PFSK-1 (cell line): ENCODE data around the gene KCNMA1.

Source experiments
- FOXP2 ChIP-seq: optimal IDR thresholded peaks from 2 replicates; pipeline ENCODE3; 2011; ENCODE audit warnings: borderline replicate concordance, control low read depth, inconsistent platforms; ENCODE audit not compliant: insufficient read depth; ENCODE audit errors: extremely low read length, extremely low read depth
- POLR2AphosphoS5 ChIP-seq: IDR thresholded peaks from 2 replicates; pipeline ENCODE4 v1.6.1; 2012; ENCODE audit warnings: low read depth, mild to moderate bottlenecking, control low read depth, low read length, moderate library complexity
- SIN3A ChIP-seq: IDR thresholded peaks from 2 replicates; pipeline ENCODE4 v1.6.1; 2012; ENCODE audit warnings: mild to moderate bottlenecking, low read length, moderate library complexity, borderline replicate concordance; ENCODE audit not compliant: insufficient read depth
- TF ChIP-seq, protein P1 (sequence below), 2 experiments: IDR thresholded peaks; 2 replicates each; pipeline versions ENCODE4 v1.6.1 to v1.8.0; 2011 to 2012; ENCODE audit warnings: low read depth in 2 of 2, low read length in 2 of 2, control low read depth in 1 of 2, inconsistent platforms in 1 of 2, mild to moderate bottlenecking in 1 of 2, moderate library complexity in 1 of 2; ENCODE audit not compliant: insufficient read depth in 1 of 2

DNA sequence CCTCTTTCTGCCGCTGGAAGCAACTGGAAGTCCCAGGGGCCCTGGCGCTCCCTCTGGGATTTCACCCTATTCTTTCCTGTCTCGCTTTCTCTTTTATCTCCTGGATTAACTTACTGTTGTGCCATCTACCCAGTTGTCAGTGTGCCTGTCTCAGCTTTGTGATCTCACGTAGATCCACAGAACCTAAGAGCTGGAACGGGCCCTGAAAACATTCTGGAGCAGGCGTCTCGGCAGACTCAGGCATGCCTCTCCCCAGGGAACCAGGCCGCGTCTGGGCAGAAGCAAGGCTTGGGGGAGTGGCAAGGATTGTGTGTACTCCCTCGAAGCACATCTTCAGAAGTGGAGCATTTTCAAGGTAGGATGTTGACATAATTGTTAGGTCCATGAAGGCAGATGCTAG is 87.2 kb downstream of the KCNMA1 start:
- TF ChIP-seq POLR2AphosphoS5 (no peak), FOXP2 (no peak), SIN3A (no peak)
- TF ChIP-seq, protein P1, sequence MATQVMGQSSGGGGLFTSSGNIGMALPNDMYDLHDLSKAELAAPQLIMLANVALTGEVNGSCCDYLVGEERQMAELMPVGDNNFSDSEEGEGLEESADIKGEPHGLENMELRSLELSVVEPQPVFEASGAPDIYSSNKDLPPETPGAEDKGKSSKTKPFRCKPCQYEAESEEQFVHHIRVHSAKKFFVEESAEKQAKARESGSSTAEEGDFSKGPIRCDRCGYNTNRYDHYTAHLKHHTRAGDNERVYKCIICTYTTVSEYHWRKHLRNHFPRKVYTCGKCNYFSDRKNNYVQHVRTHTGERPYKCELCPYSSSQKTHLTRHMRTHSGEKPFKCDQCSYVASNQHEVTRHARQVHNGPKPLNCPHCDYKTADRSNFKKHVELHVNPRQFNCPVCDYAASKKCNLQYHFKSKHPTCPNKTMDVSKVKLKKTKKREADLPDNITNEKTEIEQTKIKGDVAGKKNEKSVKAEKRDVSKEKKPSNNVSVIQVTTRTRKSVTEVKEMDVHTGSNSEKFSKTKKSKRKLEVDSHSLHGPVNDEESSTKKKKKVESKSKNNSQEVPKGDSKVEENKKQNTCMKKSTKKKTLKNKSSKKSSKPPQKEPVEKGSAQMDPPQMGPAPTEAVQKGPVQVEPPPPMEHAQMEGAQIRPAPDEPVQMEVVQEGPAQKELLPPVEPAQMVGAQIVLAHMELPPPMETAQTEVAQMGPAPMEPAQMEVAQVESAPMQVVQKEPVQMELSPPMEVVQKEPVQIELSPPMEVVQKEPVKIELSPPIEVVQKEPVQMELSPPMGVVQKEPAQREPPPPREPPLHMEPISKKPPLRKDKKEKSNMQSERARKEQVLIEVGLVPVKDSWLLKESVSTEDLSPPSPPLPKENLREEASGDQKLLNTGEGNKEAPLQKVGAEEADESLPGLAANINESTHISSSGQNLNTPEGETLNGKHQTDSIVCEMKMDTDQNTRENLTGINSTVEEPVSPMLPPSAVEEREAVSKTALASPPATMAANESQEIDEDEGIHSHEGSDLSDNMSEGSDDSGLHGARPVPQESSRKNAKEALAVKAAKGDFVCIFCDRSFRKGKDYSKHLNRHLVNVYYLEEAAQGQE (IDR thresholded peaks at IDR 0.05; ENCODE audit: insufficient read depth in 1 of 2, low read depth in 2 of 2, low read length in 2 of 2): no peak
